ENCODE data around the gene GTF2H1. TPM values are rescaled to one million over a fixed set of nuclear protein-coding genes. Genes with fewer than 3 reads are reported as not detected.
"Not testable (repeated sequence)": the region's sequence is repeated elsewhere in the genome, so short reads cannot be mapped to it uniquely, and the experiment has no call there.

The GTF2H1 gene
- total RNA-seq, 2 experiments from 2014 or later: 15.1 to 17.7 TPM

DNA sequence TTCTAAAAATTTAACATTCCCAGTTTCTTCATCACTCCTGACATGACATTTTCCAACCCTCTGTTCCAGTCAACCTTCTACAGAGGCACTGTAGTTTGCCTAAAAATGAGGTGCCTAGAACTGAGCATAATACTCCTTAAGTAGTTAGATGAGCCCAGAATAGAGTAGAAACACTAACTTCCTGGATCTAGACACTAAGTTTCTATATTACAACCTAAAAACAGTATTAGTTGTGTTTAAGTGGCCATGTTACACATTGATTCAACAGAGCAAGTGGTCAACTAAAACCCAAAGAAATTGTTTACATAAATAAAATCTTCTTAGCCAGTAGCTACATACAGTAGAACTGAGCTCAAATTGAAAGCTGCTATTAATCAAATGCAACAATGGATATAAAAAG is 1.8 kb upstream of the GTF2H1 start:
- H3K4me3 Mint-ChIP-seq: peak overlapping the region; percentile 75
- Histone ChIP-seq H3K9me3 (ENCODE audit: control insufficient read depth in 1 of 2, insufficient read depth in 1 of 2, low read length in 2 of 2) (no peaks in the 10 kb centered on the region), H3K27ac (ENCODE audit: low read depth in 1 of 2, low read length in 2 of 2) (no peak overlapping the region), H3K27me3 (ENCODE audit: control insufficient read depth in 1 of 2, insufficient read depth in 2 of 2, low read length in 2 of 2) (no peaks in the 10 kb centered on the region), H3K4me3 (ENCODE audit: low read length) (no peak overlapping the region), H3K4me1 (ENCODE audit: insufficient read depth, low read length) (peaks cover 25% of the 10 kb centered on the region), H3K36me3 (ENCODE audit: insufficient read depth, low read length) (peaks cover 8% of the 10 kb centered on the region)
- TF ChIP-seq CTCF (IDR thresholded peaks at IDR 0.05): no peak
- no peak for ATAC-seq (ENCODE audit: poor library complexity)
- peaks cover 35% of the 10 kb centered on the region for H3K36me3 Mint-ChIP-seq (ENCODE audit: low read depth)
- no peaks in the 10 kb centered on the region for H3K27me3 Mint-ChIP-seq
- ChIA-PET POLR2A (interaction anchor here (0.9 to 4.1 kb wide), 6 partner anchors 11 to 313 kb away, joined by 3 to 148 read pairs (median 22); partner anchors contain the start of genes LDHA, SAAL1, SPTY2D1 and TSG101), CTCF (interaction anchor here (1.1 to 1.4 kb wide), 2 partner anchors 77 to 206 kb away, joined by 3 read pairs; partner anchors contain the start of gene TSG101)
- H3K27ac Mint-ChIP-seq: peak overlapping the region; percentile 99
- H3K9me3 Mint-ChIP-seq: no peaks in the 10 kb centered on the region
- DNase-seq: no peak
- peaks cover 81% of the 10 kb centered on the region for H3K4me1 Mint-ChIP-seq (ENCODE audit: low read depth)
- intact Hi-C loops (cut with DNase I, micrococcal nuclease): loop anchor here (5.0 to 10.0 kb wide), 6 partner anchors 213 to 1113 kb away; partner anchors contain the start of genes SERGEF (in 2 of the 2), IGSF22 (in 1 of the 2), PIK3C2A (in 1 of the 2) and SAAL1 (in 1 of the 2)

DNA sequence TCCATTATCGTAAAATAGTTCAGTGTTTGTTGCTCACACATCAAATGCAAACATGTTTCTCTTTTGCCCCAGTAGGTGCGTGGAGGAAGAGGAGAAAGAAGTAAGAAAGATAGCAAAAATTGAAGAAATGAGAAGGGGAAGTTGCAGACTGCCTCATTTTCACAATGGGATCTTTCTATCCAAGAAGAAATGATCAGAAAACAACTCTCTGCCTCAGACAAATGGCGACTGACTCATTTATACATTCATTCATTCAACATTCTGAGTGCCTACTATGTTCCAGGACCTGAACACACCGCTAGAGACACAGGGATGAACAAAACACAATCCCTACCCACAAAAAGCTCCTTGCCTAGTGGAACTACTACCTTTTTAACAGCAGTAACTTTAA is 794 bp upstream of the GTF2H1 start:
- intact Hi-C loops (cut with DNase I, micrococcal nuclease): loop anchor here (5.0 to 10.0 kb wide), 6 partner anchors 214 to 1114 kb away; partner anchors contain the start of genes SERGEF (in 2 of the 2), IGSF22 (in 1 of the 2), PIK3C2A (in 1 of the 2) and SAAL1 (in 1 of the 2)
- peak; percentile 15 for ATAC-seq (ENCODE audit: poor library complexity)
- no peak for TF ChIP-seq CTCF (IDR thresholded peaks at IDR 0.05)
- H3K4me1 ChIP-seq (ENCODE audit: insufficient read depth, low read length): peaks cover 25% of the 10 kb centered on the region
- Mint-ChIP-seq H3K27me3 (no peaks in the 10 kb centered on the region), H3K9me3 (no peaks in the 10 kb centered on the region), H3K27ac (peak overlapping the region; percentile 99), H3K4me3 (peak overlapping the region; percentile 94), H3K36me3 (ENCODE audit: low read depth) (peaks cover 33% of the 10 kb centered on the region), H3K4me1 (ENCODE audit: low read depth) (peaks cover 85% of the 10 kb centered on the region)
- peaks cover 17% of the 10 kb centered on the region for H3K36me3 ChIP-seq (ENCODE audit: insufficient read depth, low read length)
- H3K27ac ChIP-seq (ENCODE audit: low read depth in 1 of 2, low read length in 2 of 2): peak overlapping the region; percentile 97 to 98
- POLR2A ChIA-PET: interaction anchor here (0.7 to 4.1 kb wide), 14 partner anchors 9 to 312 kb away, joined by 3 to 148 read pairs (median 6); partner anchors contain the start of genes LDHA, SPTY2D1 and TSG101
- H3K4me3 ChIP-seq (ENCODE audit: low read length): peak overlapping the region; percentile 74
- CTCF ChIA-PET: interaction anchor here (1.3 to 1.4 kb wide), 3 partner anchors 62 to 205 kb away, joined by 3 to 4 read pairs (median 3); partner anchors contain the start of gene TSG101
- no peaks in the 10 kb centered on the region for H3K9me3 ChIP-seq (ENCODE audit: control insufficient read depth in 1 of 2, insufficient read depth in 1 of 2, low read length in 2 of 2)
- DNase-seq: no peak
- no peaks in the 10 kb centered on the region for H3K27me3 ChIP-seq (ENCODE audit: control insufficient read depth in 1 of 2, insufficient read depth in 2 of 2, low read length in 2 of 2)

DNA sequence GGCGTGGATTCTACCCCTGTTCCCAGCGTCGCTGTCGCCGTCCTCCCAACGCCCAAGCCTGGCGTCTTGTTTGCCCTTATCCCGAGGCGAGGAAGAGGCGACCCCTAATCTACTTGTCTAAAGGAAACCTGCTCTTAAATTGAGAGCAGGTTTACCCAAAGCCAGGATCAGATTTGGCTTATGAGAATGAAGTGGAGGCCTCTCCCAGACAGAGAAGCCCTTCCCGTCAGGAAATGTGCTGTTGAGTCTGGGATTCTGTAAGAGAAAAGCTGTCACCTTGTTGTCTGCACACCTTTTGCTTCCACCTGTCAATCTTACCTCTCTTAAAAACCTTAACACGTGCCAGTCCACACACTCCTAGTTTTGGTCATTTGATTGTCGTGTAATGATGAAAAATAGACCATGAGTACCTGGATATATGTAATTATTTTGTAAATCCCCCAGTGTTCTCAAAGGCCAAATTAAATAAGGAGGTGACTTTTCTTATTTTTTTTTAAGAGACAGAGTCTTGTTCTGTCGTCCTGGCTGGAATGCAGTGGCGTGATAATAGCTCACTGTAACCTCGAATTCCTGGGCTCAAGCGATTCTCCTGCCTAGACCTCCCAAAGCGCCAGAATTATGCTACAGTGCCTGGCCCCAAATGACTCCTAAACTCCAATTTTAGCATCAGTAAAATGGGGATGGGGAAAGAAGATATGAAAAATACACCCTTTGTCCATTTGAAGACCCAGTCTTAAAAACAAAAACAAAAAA is 627 bp downstream of the GTF2H1 start:
- Histone ChIP-seq H3K27me3 (ENCODE audit: control insufficient read depth in 1 of 2, insufficient read depth in 2 of 2, low read length in 2 of 2) (no peaks in the 10 kb centered on the region), H3K4me1 (ENCODE audit: insufficient read depth, low read length) (peaks cover 25% of the 10 kb centered on the region), H3K9me3 (ENCODE audit: control insufficient read depth in 1 of 2, insufficient read depth in 1 of 2, low read length in 2 of 2) (no peaks in the 10 kb centered on the region), H3K27ac (ENCODE audit: low read depth in 1 of 2, low read length in 2 of 2) (peak overlapping the region; percentile 97 to 98), H3K4me3 (ENCODE audit: low read length) (peak overlapping the region; percentile 74), H3K36me3 (ENCODE audit: insufficient read depth, low read length) (peaks cover 27% of the 10 kb centered on the region)
- POLR2A ChIA-PET: interaction anchor here (0.6 to 4.1 kb wide), 10 partner anchors 9 to 969 kb away, joined by 3 to 148 read pairs (median 12); partner anchors contain the start of genes LDHA, SPTY2D1 and TSG101
- ATAC-seq (ENCODE audit: poor library complexity): no peak
- Mint-ChIP-seq H3K9me3 (no peaks in the 10 kb centered on the region), H3K27me3 (no peaks in the 10 kb centered on the region), H3K4me1 (ENCODE audit: low read depth) (peaks cover 82% of the 10 kb centered on the region), H3K27ac (peak overlapping the region; percentile 99), H3K4me3 (peak overlapping the region; percentile 94), H3K36me3 (ENCODE audit: low read depth) (peaks cover 42% of the 10 kb centered on the region)
- CTCF ChIA-PET: no interaction called here
- intact Hi-C loops (cut with DNase I, micrococcal nuclease): loop anchor here (1.0 to 10.0 kb wide), 11 partner anchors 71 to 1116 kb away; partner anchors contain the start of genes LDHA (in 2 of the 2), SERGEF (in 2 of the 2), SPTY2D1 (in 2 of the 2) and TSG101 (in 2 of the 2)
- no peak for DNase-seq
- no peak for TF ChIP-seq CTCF (IDR thresholded peaks at IDR 0.05)

GRCh38 chr11:18323881-18324280 is 1.5 kb downstream of the GTF2H1 start:
- CTCF ChIA-PET; H3K9me3 Mint-ChIP-seq; H3K27ac ChIP-seq (ENCODE audit: low read depth in 1 of 2, low read length in 2 of 2); H3K4me3 ChIP-seq (ENCODE audit: low read length); H3K27me3 Mint-ChIP-seq; ATAC-seq (ENCODE audit: poor library complexity); H3K9me3 ChIP-seq (ENCODE audit: control insufficient read depth in 1 of 2, insufficient read depth in 1 of 2, low read length in 2 of 2); DNase-seq; H3K27me3 ChIP-seq (ENCODE audit: control insufficient read depth in 1 of 2, insufficient read depth in 2 of 2, low read length in 2 of 2): not testable (repeated sequence)
- intact Hi-C loops (cut with DNase I, micrococcal nuclease): loop anchor here (2.0 to 10.0 kb wide), 8 partner anchors 71 to 1117 kb away; partner anchors contain the start of genes SERGEF (in 2 of the 2), IGSF22 (in 1 of the 2), LDHA (in 1 of the 2) and PIK3C2A (in 1 of the 2)
- H3K27ac Mint-ChIP-seq: peak overlapping the region; percentile 99
- H3K36me3 ChIP-seq (ENCODE audit: insufficient read depth, low read length): peaks cover 27% of the 10 kb centered on the region
- POLR2A ChIA-PET: interaction anchor here (0.8 kb wide), 1 partner anchor 71 kb away, joined by 3 read pairs; no protein-coding TSS in a partner anchor
- peaks cover 46% of the 10 kb centered on the region for H3K36me3 Mint-ChIP-seq (ENCODE audit: low read depth)
- H3K4me3 Mint-ChIP-seq: peak overlapping the region; percentile 94
- peaks cover 25% of the 10 kb centered on the region for H3K4me1 ChIP-seq (ENCODE audit: insufficient read depth, low read length)
- peaks cover 75% of the 10 kb centered on the region for H3K4me1 Mint-ChIP-seq (ENCODE audit: low read depth)

Measured in CD4-positive, alpha-beta T cell (primary cell).